Measurements from ENCODE around the gene ADM5. TPM values are rescaled to one million over a fixed set of nuclear protein-coding genes. Genes with fewer than 3 reads are reported as not detected.
"Not testable (repeated sequence)": the region's sequence is repeated elsewhere in the genome, so short reads cannot be mapped to it uniquely, and the experiment has no call there.

Gene ADM5
- polyA plus RNA-seq, 2 of the 4 experiments (the other 2 are of a cell fraction): 2.0 to 4.3 TPM

GRCh38 chr19:49718991-49719390 is 29.6 kb downstream of the ADM5 start:
- no peak for ATAC-seq
- H3K4me3 ChIP-seq: no peak overlapping the region
- peaks cover 4% of the 10 kb centered on the region for H3K4me1 ChIP-seq
- 80% methylated on average over 6 of the region's 6 CpGs for WGBS (ENCODE audit: missing lambda C conversion rate)
- no peak for TF ChIP-seq RARB (CRISPR knock-in tag; IDR thresholded peaks at IDR 0.05)
- TF ChIP-seq CBX8 (IDR thresholded peaks at IDR 0.05): no peak
- TF ChIP-seq, protein P1, sequence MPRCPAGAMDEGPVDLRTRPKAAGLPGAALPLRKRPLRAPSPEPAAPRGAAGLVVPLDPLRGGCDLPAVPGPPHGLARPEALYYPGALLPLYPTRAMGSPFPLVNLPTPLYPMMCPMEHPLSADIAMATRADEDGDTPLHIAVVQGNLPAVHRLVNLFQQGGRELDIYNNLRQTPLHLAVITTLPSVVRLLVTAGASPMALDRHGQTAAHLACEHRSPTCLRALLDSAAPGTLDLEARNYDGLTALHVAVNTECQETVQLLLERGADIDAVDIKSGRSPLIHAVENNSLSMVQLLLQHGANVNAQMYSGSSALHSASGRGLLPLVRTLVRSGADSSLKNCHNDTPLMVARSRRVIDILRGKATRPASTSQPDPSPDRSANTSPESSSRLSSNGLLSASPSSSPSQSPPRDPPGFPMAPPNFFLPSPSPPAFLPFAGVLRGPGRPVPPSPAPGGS (IDR thresholded peaks at IDR 0.05): no peak
- no peak for TF ChIP-seq RCOR1 (IDR thresholded peaks at IDR 0.05; ENCODE audit: low read depth, low read length)
- TF ChIP-seq NR3C1 (IDR thresholded peaks at IDR 0.05): no peak
- no peak for TF ChIP-seq BHLHE40 (IDR thresholded peaks at IDR 0.05; ENCODE audit: low read depth, low read length)
- TF ChIP-seq HES2 (IDR thresholded peaks at IDR 0.05): no peak
- no peak for TF ChIP-seq MAFK (IDR thresholded peaks at IDR 0.05; ENCODE audit: partially characterized antibody)
- no peak for TF ChIP-seq CHD4 (IDR thresholded peaks at IDR 0.05; ENCODE audit: borderline replicate concordance)
- TF ChIP-seq CHD2 (IDR thresholded peaks at IDR 0.05; ENCODE audit: low read length, partially characterized antibody): no peak
- TF ChIP-seq, protein P2, sequence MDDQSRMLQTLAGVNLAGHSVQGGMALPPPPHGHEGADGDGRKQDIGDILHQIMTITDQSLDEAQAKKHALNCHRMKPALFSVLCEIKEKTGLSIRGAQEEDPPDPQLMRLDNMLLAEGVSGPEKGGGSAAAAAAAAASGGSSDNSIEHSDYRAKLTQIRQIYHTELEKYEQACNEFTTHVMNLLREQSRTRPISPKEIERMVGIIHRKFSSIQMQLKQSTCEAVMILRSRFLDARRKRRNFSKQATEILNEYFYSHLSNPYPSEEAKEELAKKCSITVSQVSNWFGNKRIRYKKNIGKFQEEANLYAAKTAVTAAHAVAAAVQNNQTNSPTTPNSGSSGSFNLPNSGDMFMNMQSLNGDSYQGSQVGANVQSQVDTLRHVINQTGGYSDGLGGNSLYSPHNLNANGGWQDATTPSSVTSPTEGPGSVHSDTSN (IDR thresholded peaks at IDR 0.05): no peak
- TF ChIP-seq HOXA7 (CRISPR knock-in tag; IDR thresholded peaks at IDR 0.05): no peak
- TF ChIP-seq EHMT2 (IDR thresholded peaks at IDR 0.05; ENCODE audit: low read depth): no peak
- TF ChIP-seq ZNF302 (CRISPR knock-in tag; IDR thresholded peaks at IDR 0.05): no peak
- no peak for TF ChIP-seq MAZ (IDR thresholded peaks at IDR 0.05; ENCODE audit: borderline replicate concordance, low read depth, low read length)
- TF ChIP-seq RAD21 (conservative IDR thresholded peaks at IDR 0.05 in 1 of 2, IDR thresholded peaks at IDR 0.05 in 1 of 2): no peak
- no peak for TF ChIP-seq TP53 (CRISPR knock-in tag; IDR thresholded peaks at IDR 0.05)
- TF ChIP-seq NPAS2 (CRISPR knock-in tag; IDR thresholded peaks at IDR 0.05; ENCODE audit: borderline replicate concordance): no peak
- ChIA-PET CTCF (interaction anchor here (0.5 to 4.5 kb wide), 9 partner anchors 12 to 420 kb away, joined by 3 to 29 read pairs (median 4); no protein-coding TSS in a partner anchor), POLR2A (interaction anchor here (0.8 kb wide), 1 partner anchor 9 kb away, joined by 6 read pairs; no protein-coding TSS in a partner anchor)
- H3K4me2 ChIP-seq: no peak overlapping the region
- no peaks in the 10 kb centered on the region for H3K9me3 ChIP-seq
- no peak for FAIRE-seq
- no peak for DNase-seq (ENCODE audit: low read depth in 1 of 2, low spot score in 1 of 2)
- no peak overlapping the region for H3K27ac ChIP-seq

DNA sequence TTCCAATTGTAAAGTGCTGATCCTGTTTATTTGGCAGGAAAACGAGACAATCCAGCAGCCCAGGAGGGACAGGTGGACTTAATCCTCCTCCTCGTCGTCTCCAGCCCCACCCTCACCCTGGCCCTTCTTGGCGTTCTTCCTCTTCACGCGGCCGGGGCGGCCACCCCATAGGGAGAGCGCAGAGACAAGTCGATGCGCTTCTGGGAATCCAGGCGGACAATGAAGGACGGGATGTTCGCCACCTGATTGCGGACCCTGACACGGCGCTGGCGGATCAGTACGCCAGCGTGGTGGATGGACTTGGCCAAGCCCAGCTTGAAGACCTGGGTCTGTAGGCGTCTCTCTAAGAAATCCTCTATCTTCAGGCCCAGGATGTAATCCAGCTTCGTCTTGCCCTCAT is 30.0 kb downstream of the ADM5 start:
- H3K4me3 ChIP-seq; H3K9me3 ChIP-seq; H3K4me1 ChIP-seq; H3K4me2 ChIP-seq; DNase-seq (ENCODE audit: low read depth in 1 of 2, low spot score in 1 of 2); POLR2A ChIA-PET; H3K27ac ChIP-seq; FAIRE-seq: not testable (repeated sequence)
- WGBS (ENCODE audit: missing lambda C conversion rate): 88% methylated on average over 22 of the region's 22 CpGs
- ATAC-seq: 0 out of 6 replicates have a peak, but pooled peaks of 1 of the 2 experiments have one; percentile 21
- CTCF ChIA-PET: interaction anchor here (0.5 to 4.5 kb wide), 11 partner anchors 11 to 420 kb away, joined by 3 to 29 read pairs (median 4); no protein-coding TSS in a partner anchor
- peak; percentile 31 for TF ChIP-seq MAFK (IDR thresholded peaks at IDR 0.05; ENCODE audit: partially characterized antibody)

GRCh38 chr19:49727217-49728030 is 38.0 kb downstream of the ADM5 start:
- FAIRE-seq (no peak), DNase-seq (ENCODE audit: low read depth in 1 of 2, low spot score in 1 of 2) (no peak), ATAC-seq (no peak)
- Histone ChIP-seq H3K4me3 (no peak overlapping the region), H3K9me3 (no peaks in the 10 kb centered on the region), H3K4me1 (peaks cover 10% of the 10 kb centered on the region), H3K4me2 (no peak overlapping the region), H3K27ac (no peak overlapping the region)
- CTCF ChIA-PET: interaction anchor here (1.2 to 2.0 kb wide), 3 partner anchors 10 to 121 kb away, joined by 3 to 6 read pairs (median 3); no protein-coding TSS in a partner anchor
- POLR2A ChIA-PET: no interaction called here
- 81% methylated on average over 23 of the region's 23 CpGs for WGBS (ENCODE audit: missing lambda C conversion rate)
- TF ChIP-seq CHD4 (IDR thresholded peaks at IDR 0.05; ENCODE audit: borderline replicate concordance) (no peak), POLR2AphosphoS2 (conservative IDR thresholded peaks at IDR 0.05; ENCODE audit: low read length) (no peak), ZNF302 (CRISPR knock-in tag; IDR thresholded peaks at IDR 0.05) (no peak), BHLHE40 (IDR thresholded peaks at IDR 0.05; ENCODE audit: low read depth, low read length) (no peak), PHF8 (IDR thresholded peaks at IDR 0.05; ENCODE audit: borderline replicate concordance, low read depth) (no peak), CBX2 (IDR thresholded peaks at IDR 0.05; ENCODE audit: borderline replicate concordance, low read depth) (no peak), CEBPB (IDR thresholded peaks at IDR 0.05) (no peak), CBX8 (IDR thresholded peaks at IDR 0.05) (no peak), JUN (IDR thresholded peaks at IDR 0.05) (no peak), CHD2 (IDR thresholded peaks at IDR 0.05; ENCODE audit: low read length, partially characterized antibody) (no peak), FOSL2 (IDR thresholded peaks at IDR 0.05) (no peak), FOSL2 (CRISPR knock-in tag; IDR thresholded peaks at IDR 0.05) (no peak), NR3C1 (IDR thresholded peaks at IDR 0.05) (no peak), RAD21 (conservative IDR thresholded peaks at IDR 0.05 in 1 of 2, IDR thresholded peaks at IDR 0.05 in 1 of 2) (no peak), GATA3 (IDR thresholded peaks at IDR 0.05; ENCODE audit: borderline replicate concordance) (no peak), HOXB13 (CRISPR knock-in tag; IDR thresholded peaks at IDR 0.05; ENCODE audit: low read depth) (no peak)
- TF ChIP-seq, protein P1 (IDR thresholded peaks at IDR 0.05): no peak
